Osteocyte (in vitro differentiated cells): Measurements from ENCODE around the gene NPR1. TPM values are rescaled to one million over a fixed set of nuclear protein-coding genes. Genes with fewer than 3 reads are reported as not detected.
"Not testable (repeated sequence)": the region's sequence is repeated elsewhere in the genome, so short reads cannot be mapped to it uniquely, and the experiment has no call there.

Experiments
- DNase-seq: peaks from one replicate; pipeline ENCODE4 v3.0.0; 2021; ENCODE audit warnings: mixed read lengths; ENCODE audit not compliant: unreplicated experiment; ENCODE audit errors: extremely low spot score
- H3K27ac Mint-ChIP-seq: one replicate; pipeline ENCODE4 v1.8.0; 2021; ENCODE audit warnings: mild to moderate bottlenecking, mixed read lengths; ENCODE audit not compliant: unreplicated experiment
- H3K27me3 Mint-ChIP-seq: one replicate; pipeline ENCODE4 v1.8.0; 2021; ENCODE audit warnings: mixed read lengths; ENCODE audit not compliant: unreplicated experiment
- H3K36me3 Mint-ChIP-seq: one replicate; pipeline ENCODE4 v1.8.0; 2021; ENCODE audit warnings: mixed read lengths; ENCODE audit not compliant: unreplicated experiment
- H3K4me1 Mint-ChIP-seq: one replicate; pipeline ENCODE4 v1.8.0; 2021; ENCODE audit warnings: mixed read lengths; ENCODE audit not compliant: unreplicated experiment
- H3K4me3 Mint-ChIP-seq: one replicate; pipeline ENCODE4 v1.8.0; 2021; ENCODE audit warnings: mild to moderate bottlenecking, moderate library complexity, mixed read lengths; ENCODE audit not compliant: unreplicated experiment
- H3K9me3 Mint-ChIP-seq: one replicate; pipeline ENCODE4 v1.8.0; 2021; ENCODE audit warnings: mixed read lengths; ENCODE audit not compliant: unreplicated experiment
- CTCF ChIP-seq: fragments of 200-600 bp; sonication (generic); IDR thresholded peaks from 2 replicates; pipeline ENCODE4 v1.5.0; 2021; ENCODE audit warnings: antibody characterized with exemption, mild to moderate bottlenecking, moderate library complexity
- total RNA-seq: library from RNA; stranded (reverse); gene quantifications from 2 replicates; pipeline ENCODE4 v1.2.1, GENCODE V29; 2021

Gene NPR1
- total RNA-seq, 1 donor from 2014 or later: 0.16 TPM

- TF ChIP-seq CTCF: no peak
- DNase-seq: no peak
- Mint-ChIP-seq H3K4me3 (no peak overlapping the region), H3K36me3 (no peaks in the 10 kb centered on the region), H3K27me3 (peaks cover 8% of the 10 kb centered on the region), H3K9me3 (no peaks in the 10 kb centered on the region), H3K4me1 (no peaks in the 10 kb centered on the region), H3K27ac (no peak overlapping the region)
Observed at GRCh38 chr1:153717330-153717729, 38.8 kb downstream of the NPR1 start.

- H3K4me3 Mint-ChIP-seq: no peak overlapping the region
- TF ChIP-seq CTCF: no peak
Observed at GRCh38 chr1:153723687-153724086, 45.2 kb downstream of the NPR1 start.

GRCh38 chr1:153724634-153725033 is 46.1 kb downstream of the NPR1 start:
- not testable (repeated sequence) for H3K27ac Mint-ChIP-seq, H3K36me3 Mint-ChIP-seq, DNase-seq, H3K9me3 Mint-ChIP-seq, H3K27me3 Mint-ChIP-seq, H3K4me3 Mint-ChIP-seq
- H3K4me1 Mint-ChIP-seq: peaks cover 16% of the 10 kb centered on the region

More at GRCh38 chr1:153723687-153724086, 45.2 kb downstream of the NPR1 start:
- DNase-seq: no peak
- H3K9me3 Mint-ChIP-seq: no peaks in the 10 kb centered on the region
- H3K27me3 Mint-ChIP-seq: no peaks in the 10 kb centered on the region
- peaks cover 7% of the 10 kb centered on the region for H3K4me1 Mint-ChIP-seq
- no peaks in the 10 kb centered on the region for H3K36me3 Mint-ChIP-seq
- H3K27ac Mint-ChIP-seq: no peak overlapping the region

GRCh38 chr1:153727463-153728304 is 49.2 kb downstream of the NPR1 start, which contains the start of gene INTS3:
Gene INTS3, plus strand, starts transcription at chr1:153728050. Its CDS starts 585 bp downstream, at chr1:153728635.
- DNase-seq: peak; percentile 100
- no peaks in the 10 kb centered on the region for H3K9me3 Mint-ChIP-seq
- peak within 1 kb of the TSS; percentile 92 for H3K27ac Mint-ChIP-seq
- TF ChIP-seq CTCF: no peak
- peaks cover 29% of the 10 kb centered on the region for H3K4me1 Mint-ChIP-seq
- peak within 1 kb of the TSS; percentile 96 for H3K4me3 Mint-ChIP-seq
- no peaks in the 10 kb centered on the region for H3K27me3 Mint-ChIP-seq
- no peaks in the 10 kb centered on the region for H3K36me3 Mint-ChIP-seq

GRCh38 chr1:153728305-153729066 is 50.0 kb downstream of the NPR1 start:
- Mint-ChIP-seq H3K4me1 (peaks cover 29% of the 10 kb centered on the region), H3K27ac (peak overlapping the region; percentile 92), H3K4me3 (peak overlapping the region; percentile 96), H3K9me3 (no peaks in the 10 kb centered on the region), H3K27me3 (no peaks in the 10 kb centered on the region), H3K36me3 (no peaks in the 10 kb centered on the region)
- peak; percentile 84 for DNase-seq
- TF ChIP-seq CTCF: no peak
